ENCODE measurements around the gene MAF.

Gene MAF

GRCh38 chr16:79612207-79612606, 11.7 kb upstream of the MAF start:
- DNase-seq: no peak

DNA sequence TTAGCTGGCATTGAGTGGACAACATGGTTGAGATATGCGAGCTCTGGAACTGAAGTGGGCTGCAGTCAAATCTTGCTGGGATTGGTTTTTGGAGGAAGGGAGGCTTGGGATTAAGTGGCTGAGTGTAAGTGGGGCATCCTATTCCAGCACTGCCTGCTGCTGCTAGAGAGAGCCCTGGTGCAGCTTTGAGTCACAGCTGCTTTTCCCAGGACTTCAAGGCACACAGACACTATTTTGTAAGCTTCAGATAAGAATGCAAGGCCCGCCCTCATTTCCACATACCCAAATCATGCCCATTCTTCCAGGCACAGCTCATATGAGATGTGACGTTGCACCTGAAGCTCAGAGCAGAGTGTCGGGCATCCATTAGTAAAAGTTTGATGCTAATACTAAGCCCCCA, 10.2 kb upstream of the MAF start:
- DNase-seq: no peak

DNA sequence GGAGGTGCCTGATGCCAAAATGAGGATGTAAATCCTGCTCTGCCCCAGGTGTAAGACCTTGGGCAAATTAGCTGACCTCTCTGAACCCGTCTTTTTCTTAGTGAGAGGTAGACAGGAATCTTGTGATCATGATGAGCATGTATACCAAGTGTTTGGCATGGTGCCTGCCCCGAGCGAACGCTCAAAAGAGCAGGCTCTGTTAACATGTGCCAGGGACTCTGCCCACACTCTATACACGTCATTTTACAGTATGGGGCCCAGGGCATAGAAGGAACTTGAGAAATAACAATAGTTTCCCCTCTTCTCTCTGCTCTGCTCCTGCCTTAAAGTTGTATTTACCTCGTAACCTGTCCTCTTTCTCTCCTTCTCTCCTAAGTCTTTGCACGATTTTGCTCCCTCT, 9.3 kb upstream of the MAF start:
- DNase-seq: peak in 1 of 56 donors; percentile 21

GRCh38 chr16:79608976-79609375, 8.4 kb upstream of the MAF start:
- DNase-seq: no peak

GRCh38 chr16:79607587-79607986, 7.0 kb upstream of the MAF start:
- DNase-seq: no peak

DNA sequence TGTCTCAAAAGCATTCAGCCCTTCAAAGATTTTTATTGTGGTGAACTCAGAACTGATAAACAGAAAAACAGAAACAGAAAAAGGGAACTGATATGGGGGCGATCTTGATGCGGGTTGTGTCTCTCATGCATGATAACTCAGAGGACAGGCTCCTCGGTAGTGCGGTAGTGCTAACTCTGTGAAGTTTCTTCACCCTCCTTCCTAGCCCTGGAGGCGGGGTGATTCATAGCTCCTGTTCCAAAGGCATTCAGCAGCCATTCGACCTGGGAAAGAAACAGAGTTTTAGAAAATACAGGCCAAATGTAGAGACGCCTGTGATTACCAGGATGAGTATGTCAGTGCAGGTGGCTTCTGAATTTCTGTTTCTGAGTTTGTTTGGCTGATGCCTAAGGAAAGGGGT, 5.5 kb upstream of the MAF start:
- peak in 3 of 56 donors; percentile 1 to 21 (median 11) for DNase-seq

DNA sequence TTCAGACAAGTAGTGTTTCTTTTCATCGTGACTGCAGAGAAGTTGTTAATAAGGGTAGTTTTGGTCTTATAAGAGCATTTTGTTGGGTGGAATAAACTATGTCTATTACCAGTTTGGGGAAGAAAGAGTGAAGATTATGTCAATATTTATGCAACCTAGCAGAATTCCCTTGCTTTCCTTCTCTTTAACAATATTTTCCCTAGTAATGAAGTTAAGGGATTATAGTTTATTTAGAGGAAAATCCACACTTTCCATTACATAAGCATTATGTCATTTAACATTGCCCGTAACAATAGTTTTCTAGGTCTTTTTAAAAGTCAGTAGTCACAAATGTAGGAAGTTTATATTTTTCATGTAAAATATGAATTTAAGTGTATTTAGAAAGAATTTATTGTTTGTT, 2.5 kb upstream of the MAF start:
- no peak for DNase-seq

DNA sequence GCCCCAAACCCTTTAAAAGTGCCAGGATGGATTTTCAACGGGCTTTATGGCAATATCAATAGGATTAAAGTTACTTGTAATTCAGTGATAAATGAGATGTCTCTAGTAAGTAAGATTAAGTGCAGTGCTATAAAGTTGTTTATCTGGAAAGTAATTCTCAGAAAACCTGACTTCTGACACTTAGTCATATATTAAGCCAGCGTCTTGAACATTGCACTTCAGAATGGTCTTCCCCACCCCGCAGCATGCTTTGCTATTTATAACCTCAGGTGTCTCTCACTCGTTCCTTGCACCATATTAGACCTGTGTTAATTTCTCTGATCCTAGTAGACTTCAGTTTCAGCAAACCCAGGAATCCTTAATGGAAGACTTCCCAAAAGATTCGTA, 2.1 kb upstream of the MAF start:
- DNase-seq: no peak

DNA sequence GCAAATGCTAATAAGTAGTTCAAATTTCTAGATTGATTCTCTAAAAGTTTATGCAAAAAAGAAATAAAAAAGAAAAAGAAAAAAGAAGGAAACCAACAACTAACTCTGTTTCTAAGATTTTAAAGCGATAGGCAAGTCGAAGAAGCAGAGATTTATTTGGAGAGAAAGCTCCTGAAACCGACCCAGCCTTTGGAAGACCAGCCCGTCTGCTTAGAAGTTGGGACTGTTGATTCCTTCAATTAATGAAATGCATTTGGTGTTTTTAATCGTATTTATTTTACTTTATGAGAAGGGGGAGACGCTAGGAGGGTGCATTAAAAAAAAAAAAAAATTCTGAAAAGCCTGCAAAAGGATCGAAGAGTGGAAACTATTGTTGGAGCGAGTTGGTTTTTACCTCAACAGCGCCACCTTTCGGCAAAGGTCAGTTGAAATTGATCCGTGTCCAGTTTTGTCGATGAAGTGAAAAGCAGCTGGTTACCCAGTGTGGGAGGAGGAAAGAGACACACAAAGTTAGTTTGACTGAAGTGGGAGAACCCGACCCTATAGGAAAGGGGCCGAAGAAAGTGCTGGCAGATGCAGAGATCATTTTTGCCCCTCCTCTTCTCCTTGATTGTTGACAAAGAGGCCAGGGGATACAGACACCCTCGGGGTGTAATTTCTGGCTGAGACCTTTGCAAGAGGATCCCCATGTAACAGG, 1.5 kb upstream of the MAF start:
- DNase-seq: peak in 46 of 56 donors; percentile 18 to 87 (median 64)

DNA sequence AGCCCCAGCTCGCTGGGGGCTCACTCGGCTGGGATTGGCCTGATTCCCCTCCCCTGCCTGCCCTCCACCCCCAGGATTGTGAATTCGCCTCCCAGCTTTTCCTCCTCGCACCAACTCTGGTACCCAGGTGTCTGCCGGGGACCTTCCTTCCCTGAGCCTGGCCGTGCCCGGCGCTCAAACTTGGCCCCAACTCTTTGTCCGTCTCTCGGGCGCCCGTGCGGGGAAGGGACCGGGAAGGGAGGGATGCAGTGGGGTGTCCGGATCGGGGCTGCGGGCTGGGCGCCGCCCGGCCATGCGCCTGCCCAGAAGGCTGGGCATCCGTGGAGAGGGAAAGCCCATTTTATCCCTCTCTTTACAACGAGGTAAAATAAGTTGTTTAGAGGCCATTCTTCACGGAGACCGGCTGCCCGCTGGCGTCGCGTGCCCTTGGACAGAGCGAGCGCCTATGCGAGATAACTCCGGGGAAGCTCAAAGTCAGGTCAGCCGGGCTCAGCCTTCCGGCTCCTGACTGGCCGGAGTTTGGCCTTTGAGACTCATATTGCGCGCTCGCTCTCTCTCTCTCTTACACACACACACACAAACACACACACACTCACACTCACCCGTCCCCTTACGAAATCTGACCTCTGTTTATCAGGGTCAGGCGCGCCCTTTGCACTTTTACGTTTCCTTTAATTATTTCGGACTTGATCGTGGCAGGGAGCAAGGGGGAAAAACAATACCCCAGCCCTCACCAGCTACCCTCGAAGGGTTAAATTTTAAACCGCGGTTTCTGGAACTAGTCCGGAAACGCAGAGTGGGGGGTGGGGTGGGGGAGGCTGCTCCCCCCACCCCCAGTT, 774 bp upstream of the MAF start:
- DNase-seq: peak in 23 of 56 donors; percentile 37 to 77 (median 57)

- peak in 45 of 56 donors; percentile 10 to 80 (median 56) for DNase-seq
Observed at GRCh38 chr16:79599837-79600637, 500 bp downstream of the MAF start.

GRCh38 chr16:79599256-79599836, 1.2 kb downstream of the MAF start:
- peak in 6 of 56 donors; percentile 44 to 76 (median 54) for DNase-seq

- peak in 34 of 56 donors; percentile 15 to 63 (median 40) for DNase-seq
Observed at GRCh38 chr16:79598348-79599181, 2.0 kb downstream of the MAF start.

GRCh38 chr16:79598063-79598347, 2.5 kb downstream of the MAF start:
- DNase-seq: no peak

- DNase-seq: no peak
Observed at GRCh38 chr16:79597277-79598062, 3.1 kb downstream of the MAF start.

DNA sequence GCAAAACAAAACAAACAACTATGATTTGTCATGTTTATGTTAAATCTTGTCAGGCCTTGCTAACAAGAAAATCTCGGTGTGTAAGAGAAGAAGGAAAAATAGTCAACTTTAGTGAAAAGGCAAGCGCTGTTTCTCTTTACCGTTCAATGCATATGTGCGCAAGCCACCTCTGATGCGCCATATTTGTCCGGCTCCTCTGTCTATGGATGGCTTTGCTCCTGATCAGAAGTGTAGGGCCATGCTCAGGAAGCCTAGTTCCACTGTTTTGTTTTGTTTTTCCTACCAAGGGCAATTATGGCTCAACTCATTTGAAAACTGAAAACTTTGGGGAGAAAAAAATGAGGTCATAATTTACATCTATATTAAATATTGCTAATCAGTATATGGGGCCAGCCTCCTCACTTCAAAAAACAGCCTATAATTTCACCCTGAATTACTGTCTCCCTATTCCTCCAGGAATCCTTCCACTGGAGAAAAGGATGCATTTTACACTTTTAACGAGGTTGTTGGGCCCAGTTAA, 4.5 kb downstream of the MAF start:
- DNase-seq: peak in 2 of 56 donors; percentile 2 to 4

DNA sequence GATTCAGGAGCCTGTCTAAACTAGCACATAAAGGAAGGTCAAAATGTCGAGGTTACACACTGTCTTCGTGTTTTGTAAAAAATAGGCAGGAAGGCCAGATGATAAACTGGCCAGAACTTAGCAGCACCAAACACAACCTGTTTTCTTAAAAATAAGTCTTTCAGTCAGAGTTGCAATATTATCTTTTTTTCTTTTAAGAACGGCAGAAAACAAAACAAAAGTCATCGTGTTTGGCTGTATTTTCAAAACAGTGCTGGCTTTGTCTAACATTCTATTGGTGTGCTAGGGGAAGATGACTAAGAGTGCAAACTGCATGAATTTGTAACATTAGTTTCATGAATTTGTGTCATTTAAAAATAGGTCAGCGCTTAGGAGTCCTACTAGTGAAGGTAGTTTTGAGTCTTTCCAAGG, 5.3 kb downstream of the MAF start:
- DNase-seq: no peak

GRCh38 chr16:79593754-79594153, 6.8 kb downstream of the MAF start:
- DNase-seq: peak in 1 of 56 donors; percentile 4

DNA sequence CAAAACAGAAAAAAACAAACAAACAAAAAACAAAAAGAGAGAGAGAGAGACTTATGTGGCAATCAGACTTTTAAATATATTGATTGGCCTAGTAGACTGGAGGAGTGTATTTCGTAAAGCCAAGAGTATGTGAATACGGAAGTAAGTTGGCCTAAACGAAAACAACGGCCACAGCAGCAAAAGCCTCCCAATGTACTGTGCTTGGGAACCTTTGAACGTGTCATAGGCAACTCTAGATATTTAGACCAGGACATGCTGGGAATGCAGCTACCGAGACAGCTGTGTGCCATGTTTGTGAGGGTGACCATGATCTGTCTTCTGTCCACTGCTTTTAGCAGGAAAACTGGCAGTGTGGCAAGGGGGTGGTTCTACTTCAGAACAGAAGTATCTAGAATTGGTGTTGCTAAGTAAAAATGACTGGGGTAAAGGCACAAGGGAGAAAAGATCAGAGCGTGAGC, 7.4 kb downstream of the MAF start:
- DNase-seq: peak in 15 of 56 donors; percentile 4 to 54 (median 19)
